ENCODE measurements around the gene MMP20.

- TF ChIP-seq CTCF (IDR thresholded peaks at IDR 0.05) (no peak), POLR2A (IDR thresholded peaks at IDR 0.05) (no peak), POLR2AphosphoS5 (IDR thresholded peaks at IDR 0.05) (no peak)
Observed at GRCh38 chr11:102581066-102581465, 44.1 kb downstream of the MMP20 start.
